ENCODE results near the gene TMPRSS9. TPM values are rescaled to one million over a fixed set of nuclear protein-coding genes. Genes with fewer than 3 reads are reported as not detected.

The TMPRSS9 gene
- total RNA-seq, 4 donors from 2014 or later: not detected

DNA sequence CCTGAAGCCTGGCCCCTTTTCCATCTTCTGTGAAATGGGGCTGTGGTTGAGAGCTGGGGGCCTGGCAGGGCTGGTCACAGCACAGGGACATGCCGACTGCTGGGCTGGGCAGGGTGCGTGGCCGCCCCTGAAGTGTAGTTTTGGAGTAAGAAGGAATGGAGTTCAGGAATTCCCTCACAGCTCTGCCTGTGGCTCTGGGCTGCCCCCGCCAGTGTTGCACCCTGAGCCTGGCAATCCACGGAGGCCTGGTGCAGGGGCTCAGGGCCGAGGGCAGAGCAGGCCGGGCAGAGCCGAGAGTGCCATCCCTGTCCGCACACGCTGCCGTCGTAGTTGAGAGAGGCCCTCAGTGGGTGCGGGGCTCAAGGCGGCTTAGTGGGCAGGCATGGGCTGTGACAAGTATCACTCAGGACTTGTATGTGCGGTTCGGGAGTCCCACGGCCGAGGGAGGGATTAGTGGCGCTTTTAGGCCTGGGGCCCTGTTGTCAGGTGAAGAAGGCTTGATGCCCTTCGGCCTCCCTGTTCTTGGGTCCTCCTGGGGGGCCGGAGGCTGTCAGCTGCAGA is 21.9 kb upstream of the TMPRSS9 start:
- H3K4me1 ChIP-seq: peaks cover 0 to 31% (median 3%) of the 10 kb centered on the region in 4 donors
- WGBS, 2 donors: 88 to 97% methylated on average over 16 to 20 of the region's 21 CpGs
- H3K27me3 ChIP-seq: no peaks in the 10 kb centered on the region
- H3K9me3 ChIP-seq: no peaks in the 10 kb centered on the region
- no peak overlapping the region for H3K27ac ChIP-seq
- peaks cover 0 to 55% (median 0%) of the 10 kb centered on the region in 3 donors for H3K36me3 ChIP-seq
- TF ChIP-seq POLR2A (IDR thresholded peaks at IDR 0.05) (no peak), EP300 (IDR thresholded peaks at IDR 0.05) (no peak)
- TF ChIP-seq, protein P1, sequence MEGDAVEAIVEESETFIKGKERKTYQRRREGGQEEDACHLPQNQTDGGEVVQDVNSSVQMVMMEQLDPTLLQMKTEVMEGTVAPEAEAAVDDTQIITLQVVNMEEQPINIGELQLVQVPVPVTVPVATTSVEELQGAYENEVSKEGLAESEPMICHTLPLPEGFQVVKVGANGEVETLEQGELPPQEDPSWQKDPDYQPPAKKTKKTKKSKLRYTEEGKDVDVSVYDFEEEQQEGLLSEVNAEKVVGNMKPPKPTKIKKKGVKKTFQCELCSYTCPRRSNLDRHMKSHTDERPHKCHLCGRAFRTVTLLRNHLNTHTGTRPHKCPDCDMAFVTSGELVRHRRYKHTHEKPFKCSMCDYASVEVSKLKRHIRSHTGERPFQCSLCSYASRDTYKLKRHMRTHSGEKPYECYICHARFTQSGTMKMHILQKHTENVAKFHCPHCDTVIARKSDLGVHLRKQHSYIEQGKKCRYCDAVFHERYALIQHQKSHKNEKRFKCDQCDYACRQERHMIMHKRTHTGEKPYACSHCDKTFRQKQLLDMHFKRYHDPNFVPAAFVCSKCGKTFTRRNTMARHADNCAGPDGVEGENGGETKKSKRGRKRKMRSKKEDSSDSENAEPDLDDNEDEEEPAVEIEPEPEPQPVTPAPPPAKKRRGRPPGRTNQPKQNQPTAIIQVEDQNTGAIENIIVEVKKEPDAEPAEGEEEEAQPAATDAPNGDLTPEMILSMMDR (IDR thresholded peaks at IDR 0.05): no peak
- no peak overlapping the region for H3K4me3 ChIP-seq
- no peak for DNase-seq (ENCODE audit: low spot score in 2 of 2)

DNA sequence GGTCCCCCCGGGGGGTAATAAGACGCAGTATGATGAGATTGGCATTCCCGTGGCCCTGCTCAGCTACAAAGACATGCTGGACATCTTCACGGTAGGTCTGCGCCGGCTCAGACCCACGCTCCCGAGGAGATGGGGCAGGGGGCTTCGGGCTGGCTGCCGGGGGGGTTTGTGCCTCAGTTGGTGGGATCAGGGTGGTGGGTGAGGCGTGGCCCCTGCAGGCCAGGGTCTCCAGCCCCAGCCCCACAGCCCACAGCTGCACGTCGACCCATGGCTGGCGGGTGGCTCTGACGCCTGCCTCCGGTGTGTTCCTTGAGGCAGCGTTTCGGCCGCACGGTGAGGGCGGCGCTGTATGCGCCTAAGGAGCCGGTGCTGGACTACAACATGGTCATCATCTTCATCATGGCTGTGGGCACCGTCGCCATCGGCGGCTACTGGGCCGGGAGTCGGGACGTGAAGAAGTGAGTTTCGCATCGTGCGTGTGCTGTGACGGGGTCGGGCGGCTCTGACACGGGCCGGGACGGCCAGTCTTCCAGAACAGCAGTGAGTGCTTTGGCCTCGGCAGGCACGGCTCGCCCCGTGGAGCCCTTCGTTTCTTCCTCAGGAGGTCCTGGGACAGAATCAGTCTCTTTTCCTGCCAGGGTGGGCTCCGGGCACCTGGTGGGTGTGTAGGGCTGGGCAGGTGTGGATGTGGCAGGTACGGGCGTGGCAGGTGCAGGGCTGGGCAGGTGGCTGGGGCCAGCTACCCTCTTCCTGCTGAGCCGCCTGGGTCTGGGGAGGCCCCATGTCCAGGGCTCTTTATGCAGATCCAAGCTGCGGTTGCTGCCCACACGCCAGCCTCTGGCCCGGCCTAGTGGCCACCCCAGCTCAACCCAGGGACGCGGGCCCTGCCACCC is 21.1 kb upstream of the TMPRSS9 start:
- peaks cover 0 to 23% (median 0%) of the 10 kb centered on the region in 4 donors for H3K4me1 ChIP-seq
- no peak for DNase-seq (ENCODE audit: low spot score in 2 of 2)
- no peaks in the 10 kb centered on the region for H3K27me3 ChIP-seq
- no peak overlapping the region for H3K27ac ChIP-seq
- peaks cover 0 to 62% (median 0%) of the 10 kb centered on the region in 3 donors for H3K36me3 ChIP-seq
- 92 to 97% methylated on average over 25 to 53 of the region's 54 CpGs for WGBS, 2 donors
- no peaks in the 10 kb centered on the region for H3K9me3 ChIP-seq
- H3K4me3 ChIP-seq: no peak overlapping the region
- TF ChIP-seq POLR2A (IDR thresholded peaks at IDR 0.05) (no peak), EP300 (IDR thresholded peaks at IDR 0.05) (no peak)
- TF ChIP-seq, protein P1 (IDR thresholded peaks at IDR 0.05): no peak

DNA sequence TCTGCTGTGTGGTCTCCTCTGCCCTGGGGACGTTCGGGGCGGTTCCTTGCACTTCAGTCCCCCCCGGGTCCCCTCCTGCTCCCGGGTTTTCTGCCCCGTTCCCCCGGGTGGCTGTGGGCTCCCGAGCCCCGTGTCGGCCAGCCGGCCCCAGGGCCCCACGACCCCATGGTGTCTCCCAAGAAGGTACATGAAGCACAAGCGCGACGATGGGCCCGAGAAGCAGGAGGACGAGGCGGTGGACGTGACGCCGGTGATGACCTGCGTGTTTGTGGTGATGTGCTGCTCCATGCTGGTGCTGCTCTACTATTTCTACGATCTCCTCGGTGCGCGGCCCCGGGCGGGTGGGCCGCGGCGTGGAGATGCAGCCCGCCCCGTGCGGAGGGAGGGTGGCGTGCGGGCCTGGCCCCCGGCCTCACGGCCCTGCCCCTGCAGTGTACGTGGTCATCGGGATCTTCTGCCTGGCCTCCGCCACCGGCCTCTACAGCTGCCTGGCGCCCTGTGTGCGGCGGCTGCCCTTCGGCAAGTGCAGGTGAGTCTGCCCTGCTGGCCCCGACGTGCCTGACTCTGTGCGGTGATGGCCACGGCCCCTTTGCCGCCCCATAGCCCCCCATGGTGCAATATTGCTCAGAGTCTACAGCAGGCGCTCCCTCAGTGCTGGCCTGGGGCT is 20.3 kb upstream of the TMPRSS9 start:
- peaks cover 0 to 65% (median 0%) of the 10 kb centered on the region in 3 donors for H3K36me3 ChIP-seq
- WGBS, 2 donors: 91 to 92% methylated on average over 47 to 52 of the region's 52 CpGs
- H3K4me3 ChIP-seq: no peak overlapping the region
- H3K27ac ChIP-seq: no peak overlapping the region
- TF ChIP-seq, protein P1 (IDR thresholded peaks at IDR 0.05): no peak
- TF ChIP-seq POLR2A (IDR thresholded peaks at IDR 0.05) (no peak), EP300 (IDR thresholded peaks at IDR 0.05) (no peak)
- no peaks in the 10 kb centered on the region for H3K9me3 ChIP-seq
- H3K4me1 ChIP-seq: peaks cover 0 to 15% (median 0%) of the 10 kb centered on the region in 4 donors
- no peak for DNase-seq (ENCODE audit: low spot score in 2 of 2)
- H3K27me3 ChIP-seq: no peaks in the 10 kb centered on the region

DNA sequence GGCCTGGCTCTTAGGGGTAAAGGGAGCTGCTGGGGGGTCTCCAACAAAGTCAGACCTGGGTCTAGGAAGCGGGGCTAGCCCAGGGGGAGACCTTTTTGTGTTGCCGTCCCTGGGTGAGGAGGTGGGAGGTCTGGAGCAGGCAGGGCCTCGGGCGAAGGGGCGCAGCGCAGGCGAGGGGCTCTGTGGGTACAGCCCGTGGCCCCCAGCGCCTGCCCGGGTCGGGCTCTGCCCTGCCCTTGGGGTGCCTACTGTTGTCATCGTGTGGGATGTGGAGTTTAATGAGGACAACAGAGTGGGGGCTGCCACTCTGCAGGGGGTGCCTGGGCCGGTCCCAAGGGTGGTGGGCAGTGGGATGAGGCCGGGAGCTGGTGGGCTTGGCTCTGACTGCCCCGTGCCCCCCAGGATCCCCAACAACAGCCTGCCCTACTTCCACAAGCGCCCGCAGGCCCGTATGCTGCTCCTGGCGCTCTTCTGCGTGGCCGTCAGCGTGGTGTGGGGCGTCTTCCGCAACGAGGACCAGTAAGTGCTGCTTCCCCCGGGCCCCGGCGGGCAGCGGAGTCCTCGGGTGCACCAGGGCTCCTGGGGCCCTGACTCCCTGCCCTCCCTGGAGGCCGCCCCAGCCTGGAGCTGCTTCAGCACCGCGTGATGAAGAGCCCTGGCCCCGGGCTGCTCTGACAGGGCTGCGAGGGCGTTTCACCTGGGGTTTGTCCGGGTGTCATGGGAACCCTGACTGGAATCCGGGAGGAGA is 19.4 kb upstream of the TMPRSS9 start:
- WGBS, 2 donors: 91 to 92% methylated on average over 25 to 38 of the region's 38 CpGs
- TF ChIP-seq, protein P1 (IDR thresholded peaks at IDR 0.05): no peak
- TF ChIP-seq EP300 (IDR thresholded peaks at IDR 0.05) (no peak), POLR2A (IDR thresholded peaks at IDR 0.05) (no peak)
- Histone ChIP-seq H3K27ac (no peak overlapping the region), H3K4me3 (no peak overlapping the region), H3K27me3 (no peaks in the 10 kb centered on the region), H3K36me3 (peaks cover 0 to 69% (median 0%) of the 10 kb centered on the region in 3 donors), H3K9me3 (no peaks in the 10 kb centered on the region), H3K4me1 (peaks cover 0 to 23% (median 0%) of the 10 kb centered on the region in 4 donors)
- DNase-seq (ENCODE audit: low spot score in 2 of 2): no peak
